Measurements from ENCODE around the gene MTA1.

MTA1 gene

GRCh38 chr14:105501504-105502291 lies 82.1 kb downstream of the MTA1 start:
- no peak for DNase-seq

DNA sequence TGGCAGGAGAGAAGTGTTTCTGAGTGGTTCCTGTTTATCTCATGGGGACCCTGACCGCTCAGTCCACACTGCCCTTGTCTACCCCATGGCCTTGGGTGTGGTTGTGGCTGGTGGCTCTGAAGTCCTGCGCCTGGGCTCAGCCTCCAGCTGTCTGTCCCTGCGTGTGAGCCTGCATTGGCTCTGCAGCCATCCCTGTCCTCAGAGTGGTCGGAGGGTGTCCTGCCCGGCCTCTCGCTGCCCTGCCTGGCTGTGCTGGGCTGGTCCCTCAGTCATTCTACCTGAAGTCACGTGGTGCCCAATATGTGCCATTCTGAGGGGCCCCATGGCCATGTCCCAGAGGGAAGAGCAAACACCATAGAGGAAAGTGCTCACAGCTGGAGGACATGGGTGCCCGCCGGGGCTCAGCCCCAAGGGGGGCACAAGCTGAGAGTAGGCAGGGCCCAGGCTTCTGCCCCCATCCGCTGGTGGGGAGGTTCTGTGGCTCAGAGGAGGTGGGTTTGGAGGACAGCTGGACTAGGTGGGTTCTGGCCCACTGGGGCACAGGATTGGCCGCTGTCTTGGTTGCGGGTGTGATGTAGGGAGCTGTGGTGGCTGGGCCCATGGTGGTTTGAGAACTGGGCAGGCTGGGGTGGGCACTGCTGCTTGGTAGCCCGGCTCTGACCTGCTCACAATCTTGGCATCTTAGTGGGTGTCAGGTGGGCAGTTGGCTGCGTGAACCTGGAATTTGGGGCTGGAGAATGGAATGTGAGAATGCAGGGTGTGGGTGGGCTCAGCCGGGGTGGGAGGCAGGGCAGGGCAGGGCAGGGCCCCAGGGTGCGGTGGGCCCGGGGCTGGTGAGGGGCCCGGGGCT lies 83.0 kb downstream of the MTA1 start:
- no peak for DNase-seq

DNA sequence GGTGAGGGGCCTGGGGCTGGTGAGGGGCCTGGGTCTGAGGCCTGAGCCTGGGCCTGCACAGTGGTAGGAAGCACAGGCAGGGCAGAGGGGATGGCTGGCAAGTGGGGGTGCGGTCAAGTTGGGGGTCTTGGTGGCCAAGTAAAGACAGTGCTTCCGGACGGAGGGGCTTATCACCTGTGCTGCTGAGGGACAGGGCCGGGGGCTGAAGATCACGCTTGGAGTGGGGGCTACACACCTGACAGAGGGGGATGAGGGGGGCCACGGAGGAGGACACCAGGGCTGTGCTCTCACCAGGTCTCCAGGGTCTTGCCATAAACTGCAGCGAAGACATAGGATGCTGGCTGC lies 83.6 kb downstream of the MTA1 start:
- no peak for DNase-seq

- DNase-seq: no peak
Measured at GRCh38 chr14:105503935-105504692, 84.5 kb downstream of the MTA1 start.

DNA sequence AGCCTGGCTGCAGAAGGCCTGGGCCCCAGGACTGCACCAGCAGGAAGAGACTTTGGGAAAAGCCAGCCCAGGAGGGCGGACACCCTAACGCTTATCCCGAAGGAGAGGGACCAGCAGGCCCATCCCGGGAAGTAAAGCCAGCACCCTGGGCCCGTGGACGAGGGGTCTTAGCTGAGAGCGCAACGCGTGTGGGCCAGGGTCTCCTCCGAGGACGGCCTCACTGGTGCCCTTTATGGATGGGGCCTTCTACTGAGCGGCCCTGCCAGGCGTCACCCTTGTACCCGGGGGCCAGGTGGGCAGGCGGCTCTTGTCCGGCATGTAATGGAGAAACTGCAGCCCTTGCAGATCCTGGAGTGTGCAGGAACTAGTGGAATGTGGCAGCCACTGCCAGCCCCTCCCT lies 85.5 kb downstream of the MTA1 start:
- no peak for DNase-seq

DNA sequence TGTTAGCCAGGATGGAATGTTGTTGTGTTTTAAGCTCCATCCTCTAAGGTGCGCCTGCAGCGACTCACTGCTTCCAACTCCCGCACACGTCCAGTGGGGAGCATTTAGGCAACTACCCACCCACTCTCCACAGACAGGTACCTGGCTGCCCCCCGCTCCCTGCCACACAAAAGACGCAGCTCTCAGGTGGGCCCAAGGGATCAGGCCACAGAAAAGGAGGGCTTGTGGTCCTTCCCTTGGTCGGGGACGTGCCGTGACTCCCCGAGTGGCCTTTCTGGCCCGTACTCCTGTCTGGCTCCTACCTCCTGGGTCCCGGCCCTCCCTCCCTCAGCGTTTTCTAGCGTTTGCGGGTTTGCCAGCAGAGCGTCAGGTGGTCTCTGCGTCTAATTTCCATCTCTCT lies 87.6 kb downstream of the MTA1 start:
- no peak for DNase-seq

- no peak for DNase-seq
Measured at GRCh38 chr14:105508069-105508468, 88.4 kb downstream of the MTA1 start.

DNA sequence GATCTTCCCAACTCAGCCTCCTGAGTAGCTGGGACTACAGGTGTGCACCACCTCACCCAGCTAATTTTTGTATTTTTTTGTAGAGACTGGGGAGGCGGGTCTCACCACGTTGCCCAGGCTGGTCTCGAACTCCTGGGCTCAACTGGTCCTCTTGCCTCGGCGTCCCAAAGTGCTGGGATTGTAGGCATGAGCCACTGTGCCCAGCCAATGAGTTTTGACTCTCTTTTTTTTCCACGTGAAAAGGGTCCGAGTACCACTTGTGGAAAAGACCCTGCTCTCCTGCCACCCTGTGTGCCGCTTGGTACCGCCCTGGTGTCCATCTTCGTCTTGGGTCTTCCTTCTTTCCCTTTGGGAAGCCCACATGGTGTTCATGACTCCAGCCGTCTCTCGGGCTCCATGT lies 89.0 kb downstream of the MTA1 start:
- DNase-seq: no peak

- DNase-seq: no peak
Measured at GRCh38 chr14:105517096-105517495, 97.5 kb downstream of the MTA1 start.

- no peak for DNase-seq
Measured at GRCh38 chr14:105519946-105520698, 100.5 kb downstream of the MTA1 start.
